Esophagus squamous epithelium (tissue), 4 donors: Measurements from ENCODE around the gene PLEKHA4.
"Not testable (repeated sequence)": the region's sequence is repeated elsewhere in the genome, so short reads cannot be mapped to it uniquely, and the experiment has no call there.

Experiments used
- POLR2A ChIP-seq, 4 donors: fragments of 450-650 bp; IDR thresholded peaks; one replicate each; pipeline ENCODE4 v1.6.1; 2017; ENCODE audit warnings: antibody characterized with exemption in 4 of 4, mild to moderate bottlenecking in 4 of 4, moderate library complexity in 3 of 4
- TF ChIP-seq, protein P1 (sequence below), 6 experiments: fragments of 450-650 bp in 4 of 6; fragments of 200-600 bp in 2 of 6; sonication (generic) in 2 of 6; IDR thresholded peaks; one replicate each; pipeline ENCODE4 v1.5.1; 2016 to 2019; ENCODE audit warnings: antibody characterized with exemption in 6 of 6, mild to moderate bottlenecking in 4 of 6, moderate library complexity in 4 of 6

DNA sequence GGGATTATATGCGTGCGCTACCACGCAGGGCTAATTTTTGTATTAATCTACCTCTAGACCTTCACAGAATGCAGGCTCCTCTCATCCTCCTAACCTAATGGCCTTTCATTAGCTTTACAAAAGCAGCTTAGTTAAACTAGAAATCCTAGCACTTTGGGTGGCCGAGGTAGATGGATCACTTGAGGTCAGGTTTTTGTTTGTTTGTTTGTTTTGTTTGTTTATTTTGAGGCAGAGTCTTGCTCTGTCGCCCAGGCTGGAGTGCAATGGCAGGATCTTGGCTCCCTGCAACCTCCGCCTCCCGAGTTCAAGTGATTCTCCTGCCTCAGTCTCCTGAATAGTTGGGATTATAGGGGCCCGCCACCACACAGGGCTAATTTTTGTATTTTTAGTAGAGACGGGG lies 11.3 kb upstream of the PLEKHA4 start:
- TF ChIP-seq, protein P1, sequence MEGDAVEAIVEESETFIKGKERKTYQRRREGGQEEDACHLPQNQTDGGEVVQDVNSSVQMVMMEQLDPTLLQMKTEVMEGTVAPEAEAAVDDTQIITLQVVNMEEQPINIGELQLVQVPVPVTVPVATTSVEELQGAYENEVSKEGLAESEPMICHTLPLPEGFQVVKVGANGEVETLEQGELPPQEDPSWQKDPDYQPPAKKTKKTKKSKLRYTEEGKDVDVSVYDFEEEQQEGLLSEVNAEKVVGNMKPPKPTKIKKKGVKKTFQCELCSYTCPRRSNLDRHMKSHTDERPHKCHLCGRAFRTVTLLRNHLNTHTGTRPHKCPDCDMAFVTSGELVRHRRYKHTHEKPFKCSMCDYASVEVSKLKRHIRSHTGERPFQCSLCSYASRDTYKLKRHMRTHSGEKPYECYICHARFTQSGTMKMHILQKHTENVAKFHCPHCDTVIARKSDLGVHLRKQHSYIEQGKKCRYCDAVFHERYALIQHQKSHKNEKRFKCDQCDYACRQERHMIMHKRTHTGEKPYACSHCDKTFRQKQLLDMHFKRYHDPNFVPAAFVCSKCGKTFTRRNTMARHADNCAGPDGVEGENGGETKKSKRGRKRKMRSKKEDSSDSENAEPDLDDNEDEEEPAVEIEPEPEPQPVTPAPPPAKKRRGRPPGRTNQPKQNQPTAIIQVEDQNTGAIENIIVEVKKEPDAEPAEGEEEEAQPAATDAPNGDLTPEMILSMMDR (IDR thresholded peaks at IDR 0.05), result not testable (repeated sequence)
- not testable (repeated sequence) for TF ChIP-seq POLR2A (IDR thresholded peaks at IDR 0.05)
